22Rv1 (cell line): ENCODE data around the gene NKX1-1.

Experiments
- H3K27ac ChIP-seq: fragments of 450-650 bp; 2 replicates; pipeline ENCODE4 v1.5.1; 2017
- CTCF ChIP-seq: fragments of 450-650 bp; IDR thresholded peaks from 2 replicates; pipeline ENCODE4 v1.5.1; 2017; ENCODE audit warnings: mild to moderate bottlenecking
- ZFX ChIP-seq: fragments of 450-650 bp; IDR thresholded peaks from 2 replicates; pipeline ENCODE4 v1.6.1; 2017; ENCODE audit warnings: antibody characterized with exemption, borderline replicate concordance

NKX1-1 gene

GRCh38 chr4:1379351-1379781 lies 26.9 kb downstream of the NKX1-1 start:
- no peak for TF ChIP-seq CTCF
- no peak overlapping the region for H3K27ac ChIP-seq

GRCh38 chr4:1378559-1379231 lies 27.5 kb downstream of the NKX1-1 start:
- TF ChIP-seq CTCF: no peak
- no peak for TF ChIP-seq ZFX

GRCh38 chr4:1377606-1378261 lies 28.5 kb downstream of the NKX1-1 start:
- no peak for TF ChIP-seq ZFX
- TF ChIP-seq CTCF: no peak
- no peak overlapping the region for H3K27ac ChIP-seq

More at GRCh38 chr4:1378559-1379231, 27.5 kb downstream of the NKX1-1 start:
- H3K27ac ChIP-seq: no peak overlapping the region

GRCh38 chr4:1376841-1377605 lies 29.2 kb downstream of the NKX1-1 start:
- TF ChIP-seq CTCF (no peak), ZFX (no peak)

DNA sequence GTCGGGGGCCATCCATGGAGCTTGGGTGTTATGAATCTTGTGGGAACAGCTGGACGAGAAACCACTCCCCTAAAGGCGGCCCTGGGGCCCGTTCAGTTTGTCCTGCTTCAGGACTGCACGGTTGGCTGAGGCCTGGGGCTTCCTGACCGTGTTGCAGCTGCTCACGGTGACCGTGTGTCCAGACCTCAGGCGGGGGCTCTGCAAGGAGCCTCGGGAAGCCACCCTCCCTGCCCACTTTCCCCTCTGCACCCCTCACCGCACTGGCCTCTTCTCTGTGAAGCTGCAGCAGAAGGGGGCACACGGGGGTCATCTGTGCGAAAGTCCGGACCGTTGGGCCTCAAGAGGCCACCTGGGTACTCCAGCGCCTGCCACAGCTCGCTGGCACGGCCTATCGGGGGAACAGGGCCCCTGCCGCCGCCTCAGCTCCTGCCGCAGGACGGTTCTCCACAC lies 29.8 kb downstream of the NKX1-1 start:
- TF ChIP-seq CTCF (no peak), ZFX (no peak)
- H3K27ac ChIP-seq: no peak overlapping the region

More at GRCh38 chr4:1376841-1377605, 29.2 kb downstream of the NKX1-1 start:
- H3K27ac ChIP-seq: no peak overlapping the region

DNA sequence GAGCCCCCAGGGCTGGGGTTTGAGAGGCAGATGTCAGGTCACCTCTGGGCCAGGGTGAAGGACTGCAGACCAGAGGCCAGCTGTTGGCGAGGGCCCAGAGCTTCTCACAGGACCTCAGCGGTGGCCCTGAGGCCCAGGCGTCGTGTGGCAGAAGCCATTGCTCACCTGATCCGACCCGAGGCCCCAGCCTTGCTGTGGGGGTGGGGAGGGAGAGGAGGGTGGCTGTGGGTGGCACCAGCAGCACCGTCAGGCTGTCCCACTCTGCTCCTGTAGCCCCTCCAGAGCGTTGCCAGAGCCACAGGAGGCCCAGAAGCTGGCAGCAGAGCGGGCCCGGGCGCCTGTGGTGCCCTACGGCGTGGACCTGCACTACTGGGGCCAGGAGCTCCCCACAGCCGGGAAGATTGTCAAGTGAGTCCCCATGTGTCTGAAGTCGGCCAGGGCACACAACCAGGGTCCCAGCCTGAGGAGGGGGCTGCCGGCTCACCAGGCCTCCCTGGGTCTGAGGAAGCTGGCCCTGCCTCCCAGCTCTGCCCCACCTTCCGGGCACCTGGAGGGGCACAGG lies 30.4 kb downstream of the NKX1-1 start:
- H3K27ac ChIP-seq: no peak overlapping the region
- TF ChIP-seq ZFX (no peak), CTCF (no peak)
